Pulmonary artery endothelial cell (primary cell): ENCODE data around the gene FRMD6. TPM values are rescaled to one million over a fixed set of nuclear protein-coding genes. Genes with fewer than 3 reads are reported as not detected.
"Not testable (repeated sequence)": the region's sequence is repeated elsewhere in the genome, so short reads cannot be mapped to it uniquely, and the experiment has no call there.

Experiments used
- DNase-seq: peaks from one replicate; pipeline ENCODE4 v3.0.0-alpha.2; 2011; ENCODE audit warnings: low read depth, low spot score
- total RNA-seq: library from RNA; depleted of rRNA; stranded (reverse); fragments of >200 nt; gene quantifications from 2 replicates; pipeline ENCODE4 v1.2.3, GENCODE V29; 2014

Gene FRMD6
- total RNA-seq, 1 donor from 2014 or later, result 192 TPM

DNA sequence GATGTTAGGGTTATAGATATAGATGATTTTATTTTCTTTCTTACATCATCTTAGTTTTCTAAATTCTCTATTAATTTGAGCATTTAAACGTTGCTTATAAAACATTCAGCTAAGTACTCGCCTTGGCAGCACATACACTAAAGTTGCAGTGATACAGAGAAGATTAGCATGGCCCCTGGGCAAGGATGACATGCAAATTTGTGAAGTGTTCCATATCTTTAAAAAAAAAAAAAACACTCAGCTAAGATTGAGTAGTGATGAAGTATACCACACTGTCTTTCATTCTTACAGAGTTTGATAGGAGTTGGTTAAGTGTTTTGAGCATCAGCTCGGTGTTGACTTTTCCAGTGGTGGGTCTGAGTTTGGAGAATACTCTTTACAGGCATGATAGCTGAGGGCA is 72.3 kb downstream of the FRMD6 start:
- DNase-seq, result no peak

GRCh38 chr14:51724650-51725049 is 72.9 kb downstream of the FRMD6 start:
- no peak for DNase-seq

DNA sequence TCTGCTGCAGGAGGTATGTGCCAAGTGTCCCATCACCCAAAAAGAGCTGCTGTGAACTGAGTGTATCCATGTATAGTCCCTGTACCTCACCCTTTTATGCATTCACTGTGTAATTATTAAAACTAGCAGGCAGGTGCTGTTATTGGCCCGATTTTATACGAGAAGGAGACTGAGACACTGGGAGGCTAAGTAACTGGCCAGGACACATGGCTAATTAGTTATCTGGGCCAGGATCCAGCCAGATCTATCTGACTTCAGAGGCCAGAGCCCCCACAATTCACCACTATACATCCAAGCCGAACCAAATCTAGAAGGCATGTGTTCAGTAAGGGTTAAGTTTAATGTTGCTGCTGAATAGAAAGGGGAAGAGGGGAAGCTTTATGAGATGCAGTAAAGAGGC is 73.4 kb downstream of the FRMD6 start:
- DNase-seq, result no peak

DNA sequence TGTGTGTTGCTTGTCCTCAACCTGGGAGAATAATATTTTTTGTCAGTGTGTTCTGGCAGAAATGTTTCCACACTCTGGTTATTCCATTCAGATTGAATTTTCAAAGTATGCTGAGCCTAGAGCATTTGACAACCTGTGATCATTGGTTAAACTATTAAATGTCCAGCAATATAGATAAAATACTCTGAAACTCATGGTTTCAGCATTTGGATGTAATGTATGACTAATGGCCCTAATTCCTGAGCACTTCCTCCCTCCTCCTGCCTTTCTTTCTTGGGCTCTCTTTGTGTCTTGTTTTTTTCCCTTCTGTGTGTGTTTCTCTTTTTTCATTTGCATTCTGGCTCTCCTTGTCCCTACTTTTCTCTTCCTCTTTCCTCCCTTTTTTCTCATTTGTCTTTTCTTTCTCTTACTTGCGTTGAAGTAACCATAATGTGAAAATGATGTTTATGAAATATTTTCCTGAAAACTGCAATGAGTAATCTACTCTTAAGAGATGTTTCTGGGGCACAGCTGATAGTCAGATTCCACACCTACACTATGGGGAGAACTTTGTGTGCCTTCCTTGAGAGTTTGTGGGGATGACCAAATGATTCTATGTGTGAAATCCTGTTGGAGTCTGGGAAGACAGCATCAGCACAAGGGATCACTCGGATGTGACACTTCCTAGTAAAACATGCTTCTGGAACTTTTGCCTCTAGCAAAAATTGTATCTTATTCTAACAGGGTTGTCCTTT is 74.6 kb downstream of the FRMD6 start:
- peak; percentile 7 for DNase-seq

DNA sequence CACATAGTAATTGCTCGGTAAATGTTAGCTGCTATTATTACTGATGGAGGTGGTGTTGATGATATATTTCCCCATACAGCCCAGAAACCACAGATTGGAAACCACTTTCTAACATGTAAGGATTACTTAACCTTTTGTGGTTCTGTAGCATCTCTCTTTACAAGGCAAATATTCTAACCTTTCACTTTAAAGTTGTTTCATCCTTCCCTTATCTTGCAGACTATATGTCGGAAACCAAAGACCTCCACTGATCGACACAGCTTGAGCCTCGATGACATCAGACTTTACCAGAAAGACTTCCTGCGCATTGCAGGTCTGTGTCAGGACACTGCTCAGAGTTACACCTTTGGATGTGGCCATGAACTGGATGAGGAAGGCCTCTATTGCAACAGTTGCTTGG is 75.8 kb downstream of the FRMD6 start:
- DNase-seq, result no peak

- DNase-seq, result no peak
These were observed 78.4 kb downstream of the FRMD6 start for GRCh38 chr14:51730098-51730497.

GRCh38 chr14:51730684-51731083 is 79.0 kb downstream of the FRMD6 start:
- no peak for DNase-seq

DNA sequence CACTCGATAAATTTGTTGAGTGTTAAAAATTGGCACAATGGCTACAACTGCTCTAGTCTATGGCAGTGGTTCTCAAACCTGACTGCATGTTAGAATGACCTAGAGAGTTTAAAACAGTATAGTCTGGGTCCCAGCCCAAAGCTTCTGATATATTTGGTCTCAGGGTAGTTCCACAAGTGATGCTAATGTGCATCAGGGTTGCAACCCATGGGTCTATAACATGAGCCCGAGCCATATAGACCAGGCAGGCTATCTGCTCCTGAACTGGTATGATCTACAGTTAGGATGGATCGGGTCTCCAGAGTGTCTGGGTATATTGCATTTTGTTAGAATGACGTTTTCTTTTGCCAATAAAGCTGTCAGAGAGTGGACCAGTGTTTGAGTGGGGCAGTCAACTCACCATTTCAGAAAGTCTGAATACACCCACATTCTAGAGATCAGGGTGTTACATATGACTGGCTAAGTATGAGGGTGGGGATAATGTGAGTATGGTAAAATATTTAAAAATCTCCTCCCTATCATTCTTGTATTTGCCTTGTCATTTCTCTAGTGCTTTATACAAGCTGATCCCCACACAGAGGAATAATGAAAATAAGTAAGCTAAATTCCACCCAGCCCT is 80.9 kb downstream of the FRMD6 start:
- no peak for DNase-seq

- no peak for DNase-seq
These were observed 81.4 kb downstream of the FRMD6 start for GRCh38 chr14:51733147-51733546.

DNA sequence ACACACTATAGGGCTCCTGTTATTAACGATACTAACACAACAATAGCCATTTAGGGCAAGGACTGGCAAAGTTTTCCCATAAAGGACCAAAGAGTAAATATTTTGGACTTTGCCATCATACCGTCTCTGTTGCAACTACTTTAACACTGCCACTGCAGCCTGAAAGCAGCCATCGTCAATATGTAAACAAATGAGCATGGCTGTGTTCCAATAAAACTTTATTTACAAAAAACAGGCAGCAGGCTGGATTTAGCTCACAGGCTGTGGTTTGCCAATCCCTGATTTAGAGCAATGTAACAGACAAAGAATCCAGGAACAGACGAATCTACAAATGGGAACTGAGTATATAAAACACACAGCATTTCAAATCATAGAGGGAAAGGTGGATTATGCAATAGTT is 84.1 kb downstream of the FRMD6 start:
- no peak for DNase-seq

DNA sequence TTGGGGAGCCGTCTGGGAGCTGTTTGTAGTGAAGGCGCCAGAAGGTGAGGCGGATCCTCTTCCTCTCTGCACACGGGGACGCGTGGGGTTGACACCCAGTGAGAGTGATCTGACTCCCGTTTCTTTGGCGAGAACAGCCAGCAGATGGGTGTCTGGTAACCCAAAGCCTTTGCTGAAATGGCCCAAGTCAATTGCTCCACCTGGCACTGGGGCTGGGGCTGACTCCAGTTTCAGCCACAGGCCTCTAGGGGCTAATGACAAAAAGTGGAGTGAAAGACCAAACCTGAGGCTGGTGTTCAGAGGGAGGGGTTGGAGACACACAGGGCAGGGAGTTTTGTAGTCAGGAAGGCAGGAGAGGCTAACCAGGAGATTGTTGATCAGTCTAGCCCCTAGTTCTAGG is 87.0 kb downstream of the FRMD6 start:
- DNase-seq, result no peak

GRCh38 chr14:51743588-51744000 is 91.9 kb downstream of the FRMD6 start:
- DNase-seq, result no peak

- no peak for DNase-seq
These were observed 92.8 kb downstream of the FRMD6 start for GRCh38 chr14:51744372-51745130.

DNA sequence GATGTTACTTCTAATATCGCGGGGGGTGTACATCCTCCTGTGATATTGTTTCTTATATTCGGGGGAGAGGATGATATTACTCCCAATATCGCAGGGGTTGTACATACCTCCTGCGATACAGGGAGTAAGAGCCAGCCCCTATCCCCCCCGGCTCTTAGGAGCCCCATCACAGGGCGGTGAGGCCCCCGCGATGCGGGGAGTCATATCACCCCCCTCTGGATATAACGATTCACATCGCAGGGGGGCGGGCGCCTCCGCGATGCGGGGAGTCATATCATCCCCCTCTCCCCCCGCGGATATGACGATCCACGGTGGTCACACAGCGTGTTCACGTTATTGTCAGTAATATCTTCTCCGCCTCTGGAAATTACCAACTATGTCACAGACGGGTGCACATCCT is 95.1 kb downstream of the FRMD6 start:
- not testable (repeated sequence) for DNase-seq

GRCh38 chr14:51750542-51750941 is 98.8 kb downstream of the FRMD6 start:
- no peak for DNase-seq

DNA sequence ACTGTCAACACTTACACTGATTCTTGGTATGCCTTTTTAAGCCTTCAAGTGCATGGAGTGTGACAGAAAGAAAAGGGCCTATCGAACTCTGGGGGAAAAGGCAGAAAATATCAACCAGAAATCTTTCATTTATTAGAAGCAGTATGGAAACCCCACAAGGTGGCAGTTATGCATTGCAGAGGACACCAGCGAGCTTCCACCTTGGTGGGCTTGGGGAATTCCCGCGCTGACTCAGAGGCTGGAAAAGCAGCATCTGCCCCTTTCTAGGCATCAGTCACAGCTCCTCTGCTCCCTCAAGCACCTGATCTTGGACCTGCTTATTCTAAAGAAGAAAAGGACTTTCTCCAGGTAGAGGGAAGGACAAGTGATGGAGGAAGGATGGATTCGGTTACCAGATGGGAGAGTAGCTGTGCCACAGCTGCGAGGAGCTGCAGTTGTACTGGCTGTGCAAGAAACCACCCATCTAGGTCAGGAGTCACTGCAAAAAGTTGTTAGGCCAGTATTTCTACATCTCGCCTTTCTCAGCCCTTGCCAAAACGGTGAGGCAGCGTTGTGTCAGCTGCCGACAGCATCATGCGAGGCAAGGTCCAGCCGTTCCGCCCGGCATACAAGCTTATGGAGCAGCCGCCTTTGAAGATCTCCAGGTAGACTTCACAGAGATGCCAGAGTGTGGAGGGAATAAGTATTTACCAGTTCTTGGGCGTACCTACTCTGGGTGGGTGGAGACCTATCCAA is 100.1 kb downstream of the FRMD6 start:
- DNase-seq, result not testable (repeated sequence)

DNA sequence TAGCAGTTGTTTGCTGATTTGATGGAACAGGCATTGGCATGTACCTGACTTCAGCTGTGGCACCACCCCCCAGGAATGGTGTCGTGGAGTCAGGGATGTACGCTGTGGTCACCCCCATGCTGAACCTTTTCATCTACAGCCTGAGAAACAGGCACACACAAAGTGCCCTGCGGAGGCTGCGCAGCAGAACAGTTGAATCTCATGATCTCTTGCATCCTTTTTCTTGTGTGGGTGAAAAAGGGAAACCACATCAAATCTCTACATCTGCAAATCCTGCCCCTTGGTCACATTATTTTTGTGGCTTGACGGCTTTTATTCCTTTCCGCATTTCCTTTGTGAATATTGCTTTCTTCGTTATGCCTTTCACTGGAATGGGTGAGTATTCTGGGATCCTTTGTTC is 106.0 kb downstream of the FRMD6 start:
- DNase-seq, result not testable (repeated sequence)

DNA sequence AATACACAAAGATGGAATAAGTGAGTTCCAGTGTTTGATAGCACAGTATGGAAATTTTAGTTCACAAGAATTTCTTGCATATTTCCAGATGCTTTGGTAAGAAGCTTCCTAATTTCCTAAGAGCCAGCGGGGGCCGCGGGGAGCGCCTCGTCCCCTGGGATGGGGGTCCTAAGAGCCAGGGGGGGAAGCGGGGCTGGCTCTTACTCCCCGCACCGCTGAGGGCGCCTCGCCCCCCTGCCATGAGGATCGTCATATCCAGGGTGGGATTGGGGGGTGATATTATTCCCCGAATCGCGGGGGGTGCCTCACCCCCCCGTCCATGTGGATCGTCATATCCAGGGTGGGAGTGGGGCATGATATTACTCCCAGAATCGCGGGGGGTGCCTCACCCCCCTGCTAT is 108.2 kb downstream of the FRMD6 start:
- DNase-seq, result no peak

GRCh38 chr14:51765726-51766125 is 114.0 kb downstream of the FRMD6 start:
- DNase-seq, result not testable (repeated sequence)

DNA sequence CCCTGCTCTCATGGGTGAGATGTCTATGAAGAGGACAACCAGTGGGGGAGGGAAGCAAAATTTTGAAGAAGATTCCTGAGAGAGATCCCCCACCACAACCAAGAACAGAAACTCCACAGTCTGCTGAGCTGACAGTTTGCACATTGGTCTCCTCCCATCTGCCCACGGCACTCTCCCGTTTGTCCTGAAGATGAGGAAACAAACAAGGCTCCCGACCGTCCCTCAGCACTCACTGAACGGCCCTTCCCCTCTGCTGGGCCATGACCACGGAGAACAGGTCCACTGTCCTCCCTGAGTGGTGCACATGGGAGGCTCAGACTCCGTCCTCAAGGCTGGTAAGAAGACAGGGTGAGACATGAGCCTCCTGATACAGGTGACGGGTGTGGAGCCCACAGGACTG is 114.9 kb downstream of the FRMD6 start:
- not testable (repeated sequence) for DNase-seq

DNA sequence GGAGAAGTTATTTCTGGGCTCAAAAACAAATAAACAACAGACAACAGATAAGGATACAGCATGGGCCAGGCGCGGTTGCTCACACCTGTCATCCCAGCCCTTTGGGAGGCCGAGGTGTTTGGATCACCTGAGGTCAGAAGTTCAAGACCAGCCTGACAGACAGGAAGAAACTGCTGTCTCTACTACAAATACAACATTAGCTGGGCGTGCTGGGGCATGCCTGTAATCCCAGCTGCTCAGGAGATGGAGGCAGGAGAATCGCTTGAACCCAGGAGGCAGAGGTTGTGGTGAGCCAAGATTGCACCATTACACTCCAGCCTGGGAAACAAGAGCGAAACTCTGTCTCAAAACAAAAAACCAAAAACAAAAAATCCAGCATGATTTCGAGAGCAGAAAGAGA is 117.6 kb downstream of the FRMD6 start:
- not testable (repeated sequence) for DNase-seq

- DNase-seq, result no peak
These were observed 122.5 kb downstream of the FRMD6 start for GRCh38 chr14:51774209-51774608.
